A673 (cell line): ENCODE measurements around the gene FAM83G.

ENCODE experiments used
- EZH2 ChIP-seq: fragments of 200-600 bp; sonication (generic); IDR thresholded peaks from 2 replicates; pipeline ENCODE4 v1.6.1; 2017; ENCODE audit warnings: borderline replicate concordance, low read depth, mild to moderate bottlenecking, mixed read lengths, antibody characterized with exemption, low read length; ENCODE audit not compliant: poor library complexity, severe bottlenecking
- TF ChIP-seq, protein P1 (sequence below): fragments of 300-800, 200-600 bp; sonication (generic); conservative IDR thresholded peaks from 2 replicates; pipeline ENCODE4 v1.5.1; 2017; ENCODE audit warnings: low read depth, mild to moderate bottlenecking, antibody characterized with exemption, low read length, moderate library complexity, mixed read lengths

DNA sequence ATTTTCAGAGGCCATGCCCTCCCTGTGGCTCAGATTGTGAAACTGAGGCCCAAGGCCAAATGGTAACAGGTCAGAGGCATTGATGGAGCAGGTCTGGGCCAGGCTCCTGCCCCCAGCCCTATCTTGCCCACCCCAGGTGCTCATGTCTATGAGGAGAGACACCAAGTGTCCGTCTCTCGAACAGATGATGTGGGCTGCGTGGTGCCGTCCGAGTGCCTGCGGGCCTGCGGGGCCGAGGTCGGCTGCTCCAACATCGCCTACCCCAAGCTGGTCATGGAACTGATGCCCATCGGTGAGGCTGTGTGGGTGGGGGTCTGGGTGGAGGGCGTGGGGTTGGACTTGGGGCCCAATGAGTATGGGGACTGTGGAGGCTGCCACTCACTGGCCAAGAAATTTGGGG is 8.7 kb upstream of the FAM83G start:
- TF ChIP-seq, protein P1, sequence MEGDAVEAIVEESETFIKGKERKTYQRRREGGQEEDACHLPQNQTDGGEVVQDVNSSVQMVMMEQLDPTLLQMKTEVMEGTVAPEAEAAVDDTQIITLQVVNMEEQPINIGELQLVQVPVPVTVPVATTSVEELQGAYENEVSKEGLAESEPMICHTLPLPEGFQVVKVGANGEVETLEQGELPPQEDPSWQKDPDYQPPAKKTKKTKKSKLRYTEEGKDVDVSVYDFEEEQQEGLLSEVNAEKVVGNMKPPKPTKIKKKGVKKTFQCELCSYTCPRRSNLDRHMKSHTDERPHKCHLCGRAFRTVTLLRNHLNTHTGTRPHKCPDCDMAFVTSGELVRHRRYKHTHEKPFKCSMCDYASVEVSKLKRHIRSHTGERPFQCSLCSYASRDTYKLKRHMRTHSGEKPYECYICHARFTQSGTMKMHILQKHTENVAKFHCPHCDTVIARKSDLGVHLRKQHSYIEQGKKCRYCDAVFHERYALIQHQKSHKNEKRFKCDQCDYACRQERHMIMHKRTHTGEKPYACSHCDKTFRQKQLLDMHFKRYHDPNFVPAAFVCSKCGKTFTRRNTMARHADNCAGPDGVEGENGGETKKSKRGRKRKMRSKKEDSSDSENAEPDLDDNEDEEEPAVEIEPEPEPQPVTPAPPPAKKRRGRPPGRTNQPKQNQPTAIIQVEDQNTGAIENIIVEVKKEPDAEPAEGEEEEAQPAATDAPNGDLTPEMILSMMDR: no peak
- TF ChIP-seq EZH2: no peak
